NOMO-1 treated with dmso at 0.1 percent for 144 hours (cell line): ENCODE measurements around the gene CERK.

ENCODE experiments used
- DNase-seq: peaks from one replicate; lab custom pipeline; 2025; ENCODE audit not compliant: unreplicated experiment; lab: John Stamatoyannopoulos, UW

CERK gene

GRCh38 chr22:46703996-46704370, 34.1 kb downstream of the CERK start:
- DNase-seq = no peak

GRCh38 chr22:46703171-46703995, 34.7 kb downstream of the CERK start:
- no peak for DNase-seq

GRCh38 chr22:46701262-46701661, 36.8 kb downstream of the CERK start:
- DNase-seq = no peak

GRCh38 chr22:46699091-46699490, 39.0 kb downstream of the CERK start:
- DNase-seq = no peak

- no peak for DNase-seq
Measured at GRCh38 chr22:46697811-46698515, 40.1 kb downstream of the CERK start.

GRCh38 chr22:46696614-46697013, 41.4 kb downstream of the CERK start:
- no peak for DNase-seq

- DNase-seq = no peak
Measured at GRCh38 chr22:46696229-46696518, 41.9 kb downstream of the CERK start.

- no peak for DNase-seq
Measured at GRCh38 chr22:46695346-46696228, 42.5 kb downstream of the CERK start.

- no peak for DNase-seq
Measured at GRCh38 chr22:46694416-46695170, 43.5 kb downstream of the CERK start.

GRCh38 chr22:46693634-46694415, 44.2 kb downstream of the CERK start:
- DNase-seq = no peak

GRCh38 chr22:46691571-46691970, 46.5 kb downstream of the CERK start:
- DNase-seq = no peak

GRCh38 chr22:46690146-46690545, 47.9 kb downstream of the CERK start:
- DNase-seq = no peak

GRCh38 chr22:46688949-46689348, 49.1 kb downstream of the CERK start:
- no peak for DNase-seq

- no peak for DNase-seq
Measured at GRCh38 chr22:46687460-46687859, 50.6 kb downstream of the CERK start.

- DNase-seq = no peak
Measured at GRCh38 chr22:46687048-46687444, 51.0 kb downstream of the CERK start.

- peak; percentile 49 for DNase-seq
Measured at GRCh38 chr22:46686221-46687047, 51.6 kb downstream of the CERK start.

GRCh38 chr22:46684706-46685105, 53.3 kb downstream of the CERK start:
- peak; percentile 21 for DNase-seq

- DNase-seq = no peak
Measured at GRCh38 chr22:46682011-46682731, 55.9 kb downstream of the CERK start.

GRCh38 chr22:46681010-46681409, 57.0 kb downstream of the CERK start:
- no peak for DNase-seq
